ENCODE data around the gene VWA2.
A peak's percentile ranks its signal among the peaks of the same experiment; 100 is the strongest.

Gene VWA2

GRCh38 chr10:114291516-114291915 is 52.5 kb downstream of the VWA2 start:
- no peaks in the 10 kb centered on the region for H3K4me1 Mint-ChIP-seq
- no peak overlapping the region for H3K27ac Mint-ChIP-seq
- DNase-seq (ENCODE audit: low spot score in 2 of 2) (no peak), ATAC-seq (no peak)
- no peaks in the 10 kb centered on the region for H3K36me3 Mint-ChIP-seq
- no peak overlapping the region for H3K4me3 Mint-ChIP-seq
- H3K9me3 Mint-ChIP-seq, result peaks cover 7% of the 10 kb centered on the region

- Mint-ChIP-seq H3K36me3 (peaks cover 7% of the 10 kb centered on the region), H3K4me3 (no peak overlapping the region), H3K4me1 (no peaks in the 10 kb centered on the region), H3K27ac (no peak overlapping the region), H3K9me3 (peaks cover 7% of the 10 kb centered on the region)
- ATAC-seq (no peak), DNase-seq (ENCODE audit: low spot score in 2 of 2) (no peak)
These were observed 54.0 kb downstream of the VWA2 start for GRCh38 chr10:114293075-114293474.

- Mint-ChIP-seq H3K27ac (no peak overlapping the region), H3K4me3 (no peak overlapping the region), H3K36me3 (peaks cover 7% of the 10 kb centered on the region), H3K4me1 (no peaks in the 10 kb centered on the region), H3K9me3 (peaks cover 7% of the 10 kb centered on the region)
- no peak for ATAC-seq
- no peak for DNase-seq (ENCODE audit: low spot score in 2 of 2)
These were observed 55.5 kb downstream of the VWA2 start for GRCh38 chr10:114294549-114294948.

- DNase-seq (ENCODE audit: low spot score in 2 of 2), result no peak
- H3K4me1 Mint-ChIP-seq, result no peaks in the 10 kb centered on the region
- H3K36me3 Mint-ChIP-seq, result peaks cover 7% of the 10 kb centered on the region
- peaks cover 7% of the 10 kb centered on the region for H3K9me3 Mint-ChIP-seq
- H3K27ac Mint-ChIP-seq, result no peak overlapping the region
- no peak overlapping the region for H3K4me3 Mint-ChIP-seq
- ATAC-seq, result no peak
These were observed 56.3 kb downstream of the VWA2 start for GRCh38 chr10:114295393-114295792.

- no peak overlapping the region for H3K4me3 Mint-ChIP-seq
- DNase-seq (ENCODE audit: low spot score in 2 of 2) (no peak), ATAC-seq (no peak)
- no peaks in the 10 kb centered on the region for H3K4me1 Mint-ChIP-seq
- peaks cover 7% of the 10 kb centered on the region for H3K36me3 Mint-ChIP-seq
- H3K27ac Mint-ChIP-seq, result no peak overlapping the region
- peaks cover 7% of the 10 kb centered on the region for H3K9me3 Mint-ChIP-seq
These were observed 58.2 kb downstream of the VWA2 start for GRCh38 chr10:114297136-114297705.

GRCh38 chr10:114300036-114300645 is 61.1 kb downstream of the VWA2 start:
- H3K36me3 Mint-ChIP-seq, result peaks cover 7% of the 10 kb centered on the region

GRCh38 chr10:114301177-114301576 is 62.1 kb downstream of the VWA2 start:
- H3K4me3 Mint-ChIP-seq, result no peak overlapping the region
- H3K36me3 Mint-ChIP-seq, result peaks cover 7% of the 10 kb centered on the region
- peaks cover under 1% of the 10 kb centered on the region for H3K9me3 Mint-ChIP-seq
- no peak overlapping the region for H3K27ac Mint-ChIP-seq
- ATAC-seq (no peak), DNase-seq (ENCODE audit: low spot score in 2 of 2) (no peak)
- peaks cover 16% of the 10 kb centered on the region for H3K4me1 Mint-ChIP-seq

More at GRCh38 chr10:114300036-114300645, 61.1 kb downstream of the VWA2 start:
- DNase-seq (ENCODE audit: low spot score in 2 of 2), result no peak
- Mint-ChIP-seq H3K4me3 (no peak overlapping the region), H3K4me1 (peaks cover 16% of the 10 kb centered on the region), H3K27ac (no peak overlapping the region), H3K9me3 (peaks cover 3% of the 10 kb centered on the region)
- no peak for ATAC-seq

- Mint-ChIP-seq H3K36me3 (peaks cover 5% of the 10 kb centered on the region), H3K4me3 (no peak overlapping the region), H3K4me1 (peaks cover 16% of the 10 kb centered on the region), H3K27ac (no peak overlapping the region), H3K9me3 (no peaks in the 10 kb centered on the region)
- DNase-seq (ENCODE audit: low spot score in 2 of 2) (no peak), ATAC-seq (no peak)
These were observed 63.1 kb downstream of the VWA2 start for GRCh38 chr10:114301951-114302710.

- Mint-ChIP-seq H3K4me3 (peak overlapping the region; percentile 81), H3K27ac (peak overlapping the region; percentile 57), H3K9me3 (no peaks in the 10 kb centered on the region), H3K36me3 (no peaks in the 10 kb centered on the region), H3K4me1 (peaks cover 16% of the 10 kb centered on the region)
- ATAC-seq (no peak), DNase-seq (ENCODE audit: low spot score in 2 of 2) (no peak)
These were observed 64.5 kb downstream of the VWA2 start for GRCh38 chr10:114303556-114303955.

- Mint-ChIP-seq H3K9me3 (no peaks in the 10 kb centered on the region), H3K36me3 (no peaks in the 10 kb centered on the region), H3K4me1 (peaks cover 16% of the 10 kb centered on the region), H3K27ac (peak overlapping the region; percentile 57), H3K4me3 (peak overlapping the region; percentile 81)
- peak; percentile 65 to 86 for DNase-seq (ENCODE audit: low spot score in 2 of 2)
- ATAC-seq, result peak; percentile 76
These were observed 65.0 kb downstream of the VWA2 start for GRCh38 chr10:114304017-114304570.

GRCh38 chr10:114304571-114305421 is 65.7 kb downstream of the VWA2 start:
- DNase-seq (ENCODE audit: low spot score in 2 of 2), result peak; percentile 42 to 77
- Mint-ChIP-seq H3K36me3 (no peaks in the 10 kb centered on the region), H3K4me1 (peaks cover 16% of the 10 kb centered on the region), H3K9me3 (no peaks in the 10 kb centered on the region), H3K27ac (peak overlapping the region; percentile 57), H3K4me3 (peak overlapping the region; percentile 81)
- peak; percentile 79 for ATAC-seq

- DNase-seq (ENCODE audit: low spot score in 2 of 2), result no peak
- H3K9me3 Mint-ChIP-seq, result no peaks in the 10 kb centered on the region
- no peaks in the 10 kb centered on the region for H3K36me3 Mint-ChIP-seq
- peaks cover 16% of the 10 kb centered on the region for H3K4me1 Mint-ChIP-seq
- no peak overlapping the region for H3K27ac Mint-ChIP-seq
- H3K4me3 Mint-ChIP-seq, result peak overlapping the region; percentile 81
- ATAC-seq, result no peak
These were observed 66.5 kb downstream of the VWA2 start for GRCh38 chr10:114305521-114305925.

GRCh38 chr10:114306116-114306973 is 67.3 kb downstream of the VWA2 start:
- Mint-ChIP-seq H3K36me3 (no peaks in the 10 kb centered on the region), H3K9me3 (no peaks in the 10 kb centered on the region), H3K4me3 (peak overlapping the region; percentile 81), H3K4me1 (peaks cover 16% of the 10 kb centered on the region), H3K27ac (no peak overlapping the region)
- no peak for DNase-seq (ENCODE audit: low spot score in 2 of 2)
- ATAC-seq, result no peak

GRCh38 chr10:114307731-114308130 is 68.7 kb downstream of the VWA2 start:
- H3K4me3 Mint-ChIP-seq, result no peak overlapping the region
- ATAC-seq, result no peak
- no peaks in the 10 kb centered on the region for H3K9me3 Mint-ChIP-seq
- H3K36me3 Mint-ChIP-seq, result no peaks in the 10 kb centered on the region
- no peak overlapping the region for H3K27ac Mint-ChIP-seq
- peaks cover 16% of the 10 kb centered on the region for H3K4me1 Mint-ChIP-seq
- DNase-seq (ENCODE audit: low spot score in 2 of 2), result no peak
